ENCODE results near the gene PRKN. TPM values are rescaled to one million over a fixed set of nuclear protein-coding genes. Genes with fewer than 3 reads are reported as not detected.
A peak's percentile ranks its signal among the peaks of the same experiment; 100 is the strongest.

PRKN gene
- total and polyA plus RNA-seq, 2 experiments from 2014 or later, result 0.10 to 0.84 TPM

DNA sequence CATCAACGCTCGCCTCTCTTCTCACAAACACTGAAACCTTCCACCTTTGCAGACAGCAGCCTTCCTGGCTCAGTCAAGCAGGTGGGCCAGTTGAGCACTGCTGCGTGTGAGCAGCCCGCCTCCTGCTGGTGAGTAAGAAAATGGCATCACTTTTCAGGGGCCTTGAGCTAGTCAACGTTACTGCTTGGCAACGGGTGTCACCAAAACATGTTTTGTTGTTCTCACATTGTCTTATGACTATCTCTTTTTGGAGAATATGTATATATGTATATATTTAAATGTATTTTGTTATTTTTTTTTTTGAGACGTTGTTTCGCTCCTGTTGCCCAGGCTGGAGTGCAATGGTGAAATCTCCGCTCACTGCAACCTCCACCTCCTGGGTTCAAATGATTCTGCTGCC, 1356.7 kb downstream of the PRKN start:
- Mint-ChIP-seq H3K36me3 (ENCODE audit: low read depth) (no peaks in the 10 kb centered on the region), H3K4me3 (no peak overlapping the region), H3K9me3 (no peaks in the 10 kb centered on the region; the same call in 2 of the 3 replicates), H3K27me3 (ENCODE audit: insufficient read depth, low read depth, poor library complexity) (peaks cover 9% of the 10 kb centered on the region), H3K27ac (no peak overlapping the region), H3K4me1 (peaks cover 3% of the 10 kb centered on the region; the same call in 1 of the 3 replicates)
- Histone ChIP-seq H3K4me1 (ENCODE audit: insufficient read depth) (no peaks in the 10 kb centered on the region), H3K9me2 (ENCODE audit: insufficient read depth) (no peaks in the 10 kb centered on the region), H2AFZ (no peak overlapping the region), H3K4me2 (no peak overlapping the region), H3K27me3 (ENCODE audit: insufficient read depth) (no peaks in the 10 kb centered on the region), H3F3A (replicated peaks; ENCODE audit: low read depth) (no peaks in the 10 kb centered on the region), H3K4me3 (no peak overlapping the region), H3K79me2 (replicated peaks; ENCODE audit: insufficient read depth) (no peaks in the 10 kb centered on the region), H3K27ac (ENCODE audit: low read depth) (no peak overlapping the region), H3K36me3 (ENCODE audit: insufficient read depth) (no peaks in the 10 kb centered on the region), H4K20me1 (replicated peaks; ENCODE audit: insufficient read depth) (no peaks in the 10 kb centered on the region)
- TF ChIP-seq CTCF (conservative IDR thresholded peaks at IDR 0.05; ENCODE audit: low read depth in 2 of 2) (peak; percentile 97 to 99), STAT1 (IDR thresholded peaks at IDR 0.05; ENCODE audit: unreplicated experiment) (no peak), ZNF114 (CRISPR knock-in tag; IDR thresholded peaks at IDR 0.05) (no peak)
- DNase-seq (ENCODE audit: low spot score), result peak; percentile 87
- ATAC-seq, result peak; percentile 79

GRCh38 chr6:161369339-161369738, 1358.2 kb downstream of the PRKN start:
- H3K79me2 ChIP-seq (replicated peaks; ENCODE audit: insufficient read depth), result no peaks in the 10 kb centered on the region
- H3K36me3 ChIP-seq (ENCODE audit: insufficient read depth), result no peaks in the 10 kb centered on the region
- Mint-ChIP-seq H3K4me1 (no peaks in the 10 kb centered on the region), H3K27me3 (ENCODE audit: insufficient read depth, low read depth, poor library complexity) (peaks cover 4% of the 10 kb centered on the region), H3K27ac (no peak overlapping the region; the same call in 1 of the 2 replicates), H3K9me3 (no peaks in the 10 kb centered on the region; the same call in 2 of the 3 replicates), H3K36me3 (ENCODE audit: low read depth) (no peaks in the 10 kb centered on the region), H3K4me3 (no peak overlapping the region)
- no peak overlapping the region for H3K27ac ChIP-seq (ENCODE audit: low read depth)
- DNase-seq (ENCODE audit: low spot score), result peak; percentile 24
- no peak overlapping the region for H3K4me3 ChIP-seq
- no peak for ATAC-seq
- no peak overlapping the region for H2AFZ ChIP-seq
- H3K4me2 ChIP-seq, result no peak overlapping the region
- H3K4me1 ChIP-seq (ENCODE audit: insufficient read depth), result no peaks in the 10 kb centered on the region
- no peaks in the 10 kb centered on the region for H3K27me3 ChIP-seq (ENCODE audit: insufficient read depth)
- H4K20me1 ChIP-seq (replicated peaks; ENCODE audit: insufficient read depth), result no peaks in the 10 kb centered on the region
- no peaks in the 10 kb centered on the region for H3K9me2 ChIP-seq (ENCODE audit: insufficient read depth)
- no peaks in the 10 kb centered on the region for H3F3A ChIP-seq (replicated peaks; ENCODE audit: low read depth)
- TF ChIP-seq STAT1 (IDR thresholded peaks at IDR 0.05; ENCODE audit: unreplicated experiment), result no peak
- TF ChIP-seq NANOG (IDR thresholded peaks at IDR 0.05; ENCODE audit: borderline replicate concordance), result no peak
- no peak for TF ChIP-seq ZNF114 (CRISPR knock-in tag; IDR thresholded peaks at IDR 0.05)
- TF ChIP-seq, protein P1, sequence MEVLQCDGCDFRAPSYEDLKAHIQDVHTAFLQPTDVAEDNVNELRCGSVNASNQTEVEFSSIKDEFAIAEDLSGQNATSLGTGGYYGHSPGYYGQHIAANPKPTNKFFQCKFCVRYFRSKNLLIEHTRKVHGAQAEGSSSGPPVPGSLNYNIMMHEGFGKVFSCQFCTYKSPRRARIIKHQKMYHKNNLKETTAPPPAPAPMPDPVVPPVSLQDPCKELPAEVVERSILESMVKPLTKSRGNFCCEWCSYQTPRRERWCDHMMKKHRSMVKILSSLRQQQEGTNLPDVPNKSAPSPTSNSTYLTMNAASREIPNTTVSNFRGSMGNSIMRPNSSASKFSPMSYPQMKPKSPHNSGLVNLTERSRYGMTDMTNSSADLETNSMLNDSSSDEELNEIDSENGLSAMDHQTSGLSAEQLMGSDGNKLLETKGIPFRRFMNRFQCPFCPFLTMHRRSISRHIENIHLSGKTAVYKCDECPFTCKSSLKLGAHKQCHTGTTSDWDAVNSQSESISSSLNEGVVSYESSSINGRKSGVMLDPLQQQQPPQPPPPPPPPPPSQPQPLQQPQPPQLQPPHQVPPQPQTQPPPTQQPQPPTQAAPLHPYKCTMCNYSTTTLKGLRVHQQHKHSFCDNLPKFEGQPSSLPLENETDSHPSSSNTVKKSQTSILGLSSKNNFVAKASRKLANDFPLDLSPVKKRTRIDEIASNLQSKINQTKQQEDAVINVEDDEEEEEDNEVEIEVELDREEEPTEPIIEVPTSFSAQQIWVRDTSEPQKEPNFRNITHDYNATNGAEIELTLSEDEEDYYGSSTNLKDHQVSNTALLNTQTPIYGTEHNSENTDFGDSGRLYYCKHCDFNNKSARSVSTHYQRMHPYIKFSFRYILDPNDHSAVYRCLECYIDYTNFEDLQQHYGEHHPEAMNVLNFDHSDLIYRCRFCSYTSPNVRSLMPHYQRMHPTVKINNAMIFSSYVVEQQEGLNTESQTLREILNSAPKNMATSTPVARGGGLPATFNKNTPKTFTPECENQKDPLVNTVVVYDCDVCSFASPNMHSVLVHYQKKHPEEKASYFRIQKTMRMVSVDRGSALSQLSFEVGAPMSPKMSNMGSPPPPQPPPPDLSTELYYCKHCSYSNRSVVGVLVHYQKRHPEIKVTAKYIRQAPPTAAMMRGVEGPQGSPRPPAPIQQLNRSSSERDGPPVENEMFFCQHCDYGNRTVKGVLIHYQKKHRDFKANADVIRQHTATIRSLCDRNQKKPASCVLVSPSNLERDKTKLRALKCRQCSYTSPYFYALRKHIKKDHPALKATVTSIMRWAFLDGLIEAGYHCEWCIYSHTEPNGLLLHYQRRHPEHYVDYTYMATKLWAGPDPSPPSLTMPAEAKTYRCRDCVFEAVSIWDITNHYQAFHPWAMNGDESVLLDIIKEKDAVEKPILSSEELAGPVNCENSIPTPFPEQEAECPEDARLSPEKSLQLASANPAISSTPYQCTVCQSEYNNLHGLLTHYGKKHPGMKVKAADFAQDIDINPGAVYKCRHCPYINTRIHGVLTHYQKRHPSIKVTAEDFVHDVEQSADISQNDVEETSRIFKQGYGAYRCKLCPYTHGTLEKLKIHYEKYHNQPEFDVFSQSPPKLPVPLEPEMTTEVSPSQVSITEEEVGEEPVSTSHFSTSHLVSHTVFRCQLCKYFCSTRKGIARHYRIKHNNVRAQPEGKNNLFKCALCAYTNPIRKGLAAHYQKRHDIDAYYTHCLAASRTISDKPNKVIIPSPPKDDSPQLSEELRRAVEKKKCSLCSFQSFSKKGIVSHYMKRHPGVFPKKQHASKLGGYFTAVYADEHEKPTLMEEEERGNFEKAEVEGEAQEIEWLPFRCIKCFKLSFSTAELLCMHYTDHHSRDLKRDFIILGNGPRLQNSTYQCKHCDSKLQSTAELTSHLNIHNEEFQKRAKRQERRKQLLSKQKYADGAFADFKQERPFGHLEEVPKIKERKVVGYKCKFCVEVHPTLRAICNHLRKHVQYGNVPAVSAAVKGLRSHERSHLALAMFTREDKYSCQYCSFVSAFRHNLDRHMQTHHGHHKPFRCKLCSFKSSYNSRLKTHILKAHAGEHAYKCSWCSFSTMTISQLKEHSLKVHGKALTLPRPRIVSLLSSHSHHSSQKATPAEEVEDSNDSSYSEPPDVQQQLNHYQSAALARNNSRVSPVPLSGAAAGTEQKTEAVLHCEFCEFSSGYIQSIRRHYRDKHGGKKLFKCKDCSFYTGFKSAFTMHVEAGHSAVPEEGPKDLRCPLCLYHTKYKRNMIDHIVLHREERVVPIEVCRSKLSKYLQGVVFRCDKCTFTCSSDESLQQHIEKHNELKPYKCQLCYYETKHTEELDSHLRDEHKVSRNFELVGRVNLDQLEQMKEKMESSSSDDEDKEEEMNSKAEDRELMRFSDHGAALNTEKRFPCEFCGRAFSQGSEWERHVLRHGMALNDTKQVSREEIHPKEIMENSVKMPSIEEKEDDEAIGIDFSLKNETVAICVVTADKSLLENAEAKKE (CRISPR knock-in tag; IDR thresholded peaks at IDR 0.05), result no peak
- no peak for TF ChIP-seq ZNF331 (CRISPR knock-in tag; IDR thresholded peaks at IDR 0.05; ENCODE audit: low read depth)
- TF ChIP-seq, protein P2, sequence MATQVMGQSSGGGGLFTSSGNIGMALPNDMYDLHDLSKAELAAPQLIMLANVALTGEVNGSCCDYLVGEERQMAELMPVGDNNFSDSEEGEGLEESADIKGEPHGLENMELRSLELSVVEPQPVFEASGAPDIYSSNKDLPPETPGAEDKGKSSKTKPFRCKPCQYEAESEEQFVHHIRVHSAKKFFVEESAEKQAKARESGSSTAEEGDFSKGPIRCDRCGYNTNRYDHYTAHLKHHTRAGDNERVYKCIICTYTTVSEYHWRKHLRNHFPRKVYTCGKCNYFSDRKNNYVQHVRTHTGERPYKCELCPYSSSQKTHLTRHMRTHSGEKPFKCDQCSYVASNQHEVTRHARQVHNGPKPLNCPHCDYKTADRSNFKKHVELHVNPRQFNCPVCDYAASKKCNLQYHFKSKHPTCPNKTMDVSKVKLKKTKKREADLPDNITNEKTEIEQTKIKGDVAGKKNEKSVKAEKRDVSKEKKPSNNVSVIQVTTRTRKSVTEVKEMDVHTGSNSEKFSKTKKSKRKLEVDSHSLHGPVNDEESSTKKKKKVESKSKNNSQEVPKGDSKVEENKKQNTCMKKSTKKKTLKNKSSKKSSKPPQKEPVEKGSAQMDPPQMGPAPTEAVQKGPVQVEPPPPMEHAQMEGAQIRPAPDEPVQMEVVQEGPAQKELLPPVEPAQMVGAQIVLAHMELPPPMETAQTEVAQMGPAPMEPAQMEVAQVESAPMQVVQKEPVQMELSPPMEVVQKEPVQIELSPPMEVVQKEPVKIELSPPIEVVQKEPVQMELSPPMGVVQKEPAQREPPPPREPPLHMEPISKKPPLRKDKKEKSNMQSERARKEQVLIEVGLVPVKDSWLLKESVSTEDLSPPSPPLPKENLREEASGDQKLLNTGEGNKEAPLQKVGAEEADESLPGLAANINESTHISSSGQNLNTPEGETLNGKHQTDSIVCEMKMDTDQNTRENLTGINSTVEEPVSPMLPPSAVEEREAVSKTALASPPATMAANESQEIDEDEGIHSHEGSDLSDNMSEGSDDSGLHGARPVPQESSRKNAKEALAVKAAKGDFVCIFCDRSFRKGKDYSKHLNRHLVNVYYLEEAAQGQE (IDR thresholded peaks at IDR 0.05; ENCODE audit: unreplicated experiment), result no peak
- no peak for TF ChIP-seq CTCF (conservative IDR thresholded peaks at IDR 0.05; ENCODE audit: low read depth in 2 of 2)

Measured in GM23338 (cell line).